Osteoblast (primary cell): Measurements from ENCODE around the gene CYP3A7. TPM values are rescaled to one million over a fixed set of nuclear protein-coding genes. Genes with fewer than 3 reads are reported as not detected.
"Not testable (repeated sequence)": the region's sequence is repeated elsewhere in the genome, so short reads cannot be mapped to it uniquely, and the experiment has no call there.

Experiments
- DNase-seq: peaks from one replicate; pipeline ENCODE4 v3.0.0; 2011; ENCODE audit warnings: low spot score, mixed read lengths; ENCODE audit not compliant: insufficient read length; ENCODE audit errors: missing footprints
- H2AFZ ChIP-seq: 2 replicates; pipeline ENCODE4 v1.6.0; 2011; ENCODE audit warnings: mild to moderate bottlenecking, low read length
- H3K27ac ChIP-seq: 2 replicates; pipeline ENCODE4 v1.5.1; 2011; ENCODE audit warnings: mild to moderate bottlenecking, low read depth, low read length, moderate library complexity
- H3K27me3 ChIP-seq: 2 replicates; pipeline ENCODE4 v1.6.0; 2012; ENCODE audit warnings: mild to moderate bottlenecking, control low read depth, inconsistent platforms, low read length, moderate library complexity; ENCODE audit not compliant: insufficient read depth
- H3K36me3 ChIP-seq: 2 replicates; pipeline ENCODE4 v1.5.1; 2011; ENCODE audit warnings: mild to moderate bottlenecking, low read length, control low read depth, moderate library complexity; ENCODE audit not compliant: insufficient read depth
- H3K4me1 ChIP-seq: 2 replicates; pipeline ENCODE4 v1.5.1; 2011; ENCODE audit warnings: mild to moderate bottlenecking, low read length, control low read depth, moderate library complexity; ENCODE audit not compliant: insufficient read depth
- H3K4me2 ChIP-seq: 2 replicates; pipeline ENCODE4 v1.6.0; 2011; ENCODE audit warnings: mild to moderate bottlenecking, low read length; ENCODE audit not compliant: insufficient read depth
- H3K4me3 ChIP-seq: fragments of 200-600 bp; sonication (generic); 3 replicates; pipeline ENCODE4 v1.5.1; 2012; ENCODE audit warnings: mild to moderate bottlenecking, low read length, inconsistent platforms; ENCODE audit not compliant: insufficient read depth
- H3K79me2 ChIP-seq: 2 replicates; pipeline ENCODE4 v1.6.0; 2012; ENCODE audit warnings: mild to moderate bottlenecking, low read length, control low read depth, inconsistent platforms; ENCODE audit not compliant: insufficient read depth
- H3K9me3 ChIP-seq: 2 replicates; pipeline ENCODE4 v1.5.1; 2011; ENCODE audit warnings: low read depth, low read length, control low read depth
- H4K20me1 ChIP-seq: 2 replicates; pipeline ENCODE4 v1.6.0; 2012; ENCODE audit warnings: mild to moderate bottlenecking, low read length, control low read depth; ENCODE audit not compliant: insufficient read depth
- total RNA-seq: library from RNA; depleted of rRNA; stranded (reverse); fragments of >200 nt; gene quantifications from 2 replicates; pipeline ENCODE4 v1.2.3, GENCODE V29; 2012
- TF ChIP-seq, protein P1 (sequence below): IDR thresholded peaks from 2 replicates; pipeline ENCODE4 v1.5.1; 2011; ENCODE audit warnings: mild to moderate bottlenecking, low read depth, low read length, moderate library complexity; ENCODE audit errors: extremely low read depth

The CYP3A7 gene
- total RNA-seq, 1 donor: not detected

DNA sequence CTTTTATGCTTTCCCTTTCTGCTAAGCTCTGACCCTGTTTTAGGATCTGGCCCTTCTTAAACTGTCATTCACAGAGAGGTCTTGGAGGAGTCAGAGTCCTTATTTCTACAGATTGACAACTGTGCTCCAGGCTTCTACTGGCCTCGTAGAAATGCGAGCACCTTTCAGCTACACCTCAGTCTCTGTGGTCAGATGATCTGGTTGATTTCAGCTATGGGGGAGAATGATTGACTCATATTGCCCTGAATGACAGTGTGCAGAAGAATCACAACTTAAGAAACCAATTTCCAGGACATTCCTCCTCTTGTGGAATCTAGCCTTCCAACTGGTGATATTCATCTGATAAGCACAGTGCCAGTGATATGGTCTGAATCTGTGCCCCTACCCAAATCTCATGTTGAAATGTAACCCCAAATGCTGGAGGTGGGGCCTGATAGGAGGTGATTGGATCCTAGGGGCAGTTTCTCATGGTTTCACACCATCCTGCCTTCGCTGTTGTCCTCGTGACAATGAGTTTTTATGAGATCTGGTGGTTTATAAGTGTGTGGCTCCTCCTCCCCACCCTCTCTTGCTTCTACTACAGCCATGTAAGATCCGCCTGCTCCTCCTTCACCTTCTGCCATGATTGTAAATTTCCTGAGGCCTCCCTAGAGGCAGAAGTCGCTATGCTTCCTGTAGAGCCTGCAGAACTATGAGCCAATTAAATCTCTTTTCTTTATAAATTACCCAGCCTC, 14.0 kb upstream of the CYP3A7 start:
- Histone ChIP-seq H3K9me3 (no peaks in the 10 kb centered on the region), H2AFZ (no peak overlapping the region), H3K36me3 (no peaks in the 10 kb centered on the region), H3K27me3 (peaks cover 14% of the 10 kb centered on the region), H3K4me3 (no peak overlapping the region), H4K20me1 (no peaks in the 10 kb centered on the region), H3K27ac (no peak overlapping the region), H3K4me2 (no peak overlapping the region), H3K79me2 (no peaks in the 10 kb centered on the region), H3K4me1 (no peaks in the 10 kb centered on the region)
- TF ChIP-seq, protein P1, sequence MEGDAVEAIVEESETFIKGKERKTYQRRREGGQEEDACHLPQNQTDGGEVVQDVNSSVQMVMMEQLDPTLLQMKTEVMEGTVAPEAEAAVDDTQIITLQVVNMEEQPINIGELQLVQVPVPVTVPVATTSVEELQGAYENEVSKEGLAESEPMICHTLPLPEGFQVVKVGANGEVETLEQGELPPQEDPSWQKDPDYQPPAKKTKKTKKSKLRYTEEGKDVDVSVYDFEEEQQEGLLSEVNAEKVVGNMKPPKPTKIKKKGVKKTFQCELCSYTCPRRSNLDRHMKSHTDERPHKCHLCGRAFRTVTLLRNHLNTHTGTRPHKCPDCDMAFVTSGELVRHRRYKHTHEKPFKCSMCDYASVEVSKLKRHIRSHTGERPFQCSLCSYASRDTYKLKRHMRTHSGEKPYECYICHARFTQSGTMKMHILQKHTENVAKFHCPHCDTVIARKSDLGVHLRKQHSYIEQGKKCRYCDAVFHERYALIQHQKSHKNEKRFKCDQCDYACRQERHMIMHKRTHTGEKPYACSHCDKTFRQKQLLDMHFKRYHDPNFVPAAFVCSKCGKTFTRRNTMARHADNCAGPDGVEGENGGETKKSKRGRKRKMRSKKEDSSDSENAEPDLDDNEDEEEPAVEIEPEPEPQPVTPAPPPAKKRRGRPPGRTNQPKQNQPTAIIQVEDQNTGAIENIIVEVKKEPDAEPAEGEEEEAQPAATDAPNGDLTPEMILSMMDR: no peak
- DNase-seq: no peak

DNA sequence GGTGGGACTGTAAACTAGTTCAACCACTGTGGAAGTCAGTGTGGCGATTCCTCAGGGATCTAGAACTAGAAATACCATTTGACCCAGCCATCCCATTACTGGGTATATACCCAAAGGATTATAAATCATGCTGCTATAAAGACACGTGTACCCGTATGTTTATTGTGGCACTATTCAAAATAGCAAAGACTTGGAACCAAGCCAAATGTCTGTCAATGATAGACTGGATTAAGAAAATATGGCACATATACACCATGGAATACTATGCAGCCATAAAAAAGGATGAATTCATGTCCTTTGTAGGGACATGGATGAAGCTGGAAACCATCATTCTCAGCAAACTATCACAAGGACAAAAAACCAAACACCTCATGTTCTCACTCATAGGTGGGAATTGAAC, 11.9 kb upstream of the CYP3A7 start:
- H3K9me3 ChIP-seq, H3K4me1 ChIP-seq, H3K4me2 ChIP-seq, H3K36me3 ChIP-seq, H3K27ac ChIP-seq, H2AFZ ChIP-seq, DNase-seq, H3K79me2 ChIP-seq, H3K4me3 ChIP-seq, H4K20me1 ChIP-seq: not testable (repeated sequence)
- peaks cover 26% of the 10 kb centered on the region for H3K27me3 ChIP-seq

DNA sequence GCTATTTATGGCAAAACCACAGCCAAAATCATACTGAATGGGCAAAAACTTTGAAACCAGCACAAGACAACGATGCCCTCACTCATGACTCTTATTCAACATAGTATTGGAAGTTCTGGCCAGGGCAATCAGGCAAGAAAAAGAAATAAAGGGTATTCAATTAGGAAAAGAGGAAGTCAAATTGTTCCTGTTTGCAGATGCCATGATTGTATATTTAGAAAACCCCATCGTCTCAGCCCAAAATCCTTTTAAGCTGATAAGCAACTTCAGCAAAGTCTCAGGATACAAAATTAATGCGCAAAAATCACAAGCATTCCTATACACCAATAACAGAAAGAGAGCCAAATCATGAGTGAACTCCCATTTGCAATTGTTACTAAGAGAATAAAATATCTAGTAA, 10.4 kb upstream of the CYP3A7 start:
- not testable (repeated sequence) for H3K27ac ChIP-seq, H3K79me2 ChIP-seq, H3K4me2 ChIP-seq, H2AFZ ChIP-seq, H3K4me1 ChIP-seq, H4K20me1 ChIP-seq, H3K36me3 ChIP-seq, H3K4me3 ChIP-seq, H3K9me3 ChIP-seq, DNase-seq
- H3K27me3 ChIP-seq: peaks cover 27% of the 10 kb centered on the region

DNA sequence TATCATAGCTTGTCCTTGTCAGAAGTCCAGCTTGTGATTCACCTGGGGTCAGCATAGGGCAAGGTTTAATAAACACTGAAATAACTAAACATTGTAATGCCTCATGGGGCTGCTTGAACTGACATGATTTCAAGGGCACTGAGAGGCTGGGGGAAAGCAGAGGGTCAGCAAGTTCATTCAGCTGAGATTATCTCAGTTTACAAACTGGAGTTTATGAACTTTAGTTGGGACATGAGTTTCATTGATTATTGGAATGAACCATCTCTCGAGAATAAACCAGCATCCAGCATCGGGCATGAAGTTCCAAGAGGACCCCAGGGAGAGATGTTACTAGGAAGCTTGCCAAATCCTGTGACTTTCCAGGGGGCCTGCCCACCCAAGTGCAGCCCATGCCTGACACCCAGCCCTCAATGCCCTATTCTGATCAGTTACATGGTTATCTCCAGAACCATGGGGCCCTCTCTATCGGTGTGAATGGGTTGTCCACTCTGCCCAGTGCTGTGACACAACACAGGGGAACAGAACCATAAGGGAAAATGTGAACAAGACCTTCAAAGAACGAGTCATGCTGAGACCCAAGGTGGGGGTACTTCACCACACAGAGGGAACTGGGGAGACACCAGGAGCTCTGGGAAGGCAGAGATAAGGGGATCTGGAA, 7.9 kb upstream of the CYP3A7 start:
- Histone ChIP-seq H3K4me2 (no peak overlapping the region), H3K79me2 (no peaks in the 10 kb centered on the region), H3K9me3 (no peaks in the 10 kb centered on the region), H3K4me1 (no peaks in the 10 kb centered on the region), H3K27ac (no peak overlapping the region), H2AFZ (no peak overlapping the region), H4K20me1 (no peaks in the 10 kb centered on the region), H3K36me3 (no peaks in the 10 kb centered on the region), H3K27me3 (peaks cover 25% of the 10 kb centered on the region), H3K4me3 (no peak overlapping the region)
- TF ChIP-seq, protein P1: no peak
- no peak for DNase-seq

DNA sequence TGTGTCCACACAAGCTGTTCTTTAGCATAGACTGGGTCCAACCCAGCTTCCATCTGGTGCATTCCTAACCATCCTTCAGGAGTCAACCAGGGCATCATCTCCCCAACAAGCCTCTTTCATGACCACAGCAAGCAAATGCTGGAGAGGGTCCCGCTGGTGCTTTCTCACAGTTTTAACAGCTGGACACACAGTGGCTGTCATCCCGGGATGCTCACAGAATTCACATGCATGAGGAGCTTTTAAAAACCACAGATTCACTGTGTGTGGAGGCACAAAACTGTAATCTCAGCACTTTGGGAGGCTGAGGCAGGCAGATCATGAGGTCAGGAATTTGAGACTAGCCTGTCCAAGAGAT, 6.4 kb upstream of the CYP3A7 start:
- Histone ChIP-seq H3K4me3 (no peak overlapping the region), H3K79me2 (no peaks in the 10 kb centered on the region), H3K27me3 (peaks cover 21% of the 10 kb centered on the region), H4K20me1 (no peaks in the 10 kb centered on the region), H2AFZ (no peak overlapping the region), H3K36me3 (no peaks in the 10 kb centered on the region), H3K27ac (no peak overlapping the region), H3K4me2 (no peak overlapping the region), H3K9me3 (no peaks in the 10 kb centered on the region), H3K4me1 (no peaks in the 10 kb centered on the region)
- no peak for DNase-seq
- TF ChIP-seq, protein P1: no peak
